ENCODE data around the gene WASHC1.
"Not testable (repeated sequence)": the region's sequence is repeated elsewhere in the genome, so short reads cannot be mapped to it uniquely, and the experiment has no call there.

DNA sequence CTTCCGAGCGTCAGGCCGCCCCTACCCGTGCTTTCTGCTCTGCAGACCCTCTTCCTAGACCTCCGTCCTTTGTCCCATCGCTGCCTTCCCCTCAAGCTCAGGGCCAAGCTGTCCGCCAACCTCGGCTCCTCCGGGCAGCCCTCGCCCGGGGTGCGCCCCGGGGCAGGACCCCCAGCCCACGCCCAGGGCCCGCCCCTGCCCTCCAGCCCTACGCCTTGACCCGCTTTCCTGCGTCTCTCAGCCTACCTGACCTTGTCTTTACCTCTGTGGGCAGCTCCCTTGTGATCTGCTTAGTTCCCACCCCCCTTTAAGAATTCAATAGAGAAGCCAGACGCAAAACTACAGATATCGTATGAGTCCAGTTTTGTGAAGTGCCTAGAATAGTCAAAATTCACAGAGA lies at the start of gene WASHC1:
- TF ChIP-seq POLR2AphosphoS5 (IDR thresholded peaks at IDR 0.05; ENCODE audit: low read depth, low read length); CREM (IDR thresholded peaks at IDR 0.05); CREM (CRISPR knock-in tag; IDR thresholded peaks at IDR 0.05); MAFF (IDR thresholded peaks at IDR 0.05; ENCODE audit: low read depth, low read length); ZNF138 (CRISPR knock-in tag; IDR thresholded peaks at IDR 0.05; ENCODE audit: low read depth); SP1 (IDR thresholded peaks at IDR 0.05); SP1 (CRISPR knock-in tag; IDR thresholded peaks at IDR 0.05); ZC3H13 (CRISPR knock-in tag; IDR thresholded peaks at IDR 0.05); EP300 (IDR thresholded peaks at IDR 0.05; ENCODE audit: low read depth in 2 of 2, low read length in 2 of 2); EP300 (CRISPR knock-in tag; IDR thresholded peaks at IDR 0.05; ENCODE audit: borderline replicate concordance); EZH2 (conservative IDR thresholded peaks at IDR 0.05; ENCODE audit: low read depth, low read length); TRIM24 (CRISPR knock-in tag; IDR thresholded peaks at IDR 0.05); ZBTB33 (CRISPR knock-in tag; IDR thresholded peaks at IDR 0.05); JUNB (CRISPR knock-in tag; IDR thresholded peaks at IDR 0.05; ENCODE audit: borderline replicate concordance); ZNF644 (CRISPR knock-in tag; IDR thresholded peaks at IDR 0.05; ENCODE audit: low read depth): not testable (repeated sequence)
- TF ChIP-seq, protein P1, sequence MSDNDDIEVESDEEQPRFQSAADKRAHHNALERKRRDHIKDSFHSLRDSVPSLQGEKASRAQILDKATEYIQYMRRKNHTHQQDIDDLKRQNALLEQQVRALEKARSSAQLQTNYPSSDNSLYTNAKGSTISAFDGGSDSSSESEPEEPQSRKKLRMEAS (IDR thresholded peaks at IDR 0.05) = not testable (repeated sequence)
- TF ChIP-seq, protein P2, sequence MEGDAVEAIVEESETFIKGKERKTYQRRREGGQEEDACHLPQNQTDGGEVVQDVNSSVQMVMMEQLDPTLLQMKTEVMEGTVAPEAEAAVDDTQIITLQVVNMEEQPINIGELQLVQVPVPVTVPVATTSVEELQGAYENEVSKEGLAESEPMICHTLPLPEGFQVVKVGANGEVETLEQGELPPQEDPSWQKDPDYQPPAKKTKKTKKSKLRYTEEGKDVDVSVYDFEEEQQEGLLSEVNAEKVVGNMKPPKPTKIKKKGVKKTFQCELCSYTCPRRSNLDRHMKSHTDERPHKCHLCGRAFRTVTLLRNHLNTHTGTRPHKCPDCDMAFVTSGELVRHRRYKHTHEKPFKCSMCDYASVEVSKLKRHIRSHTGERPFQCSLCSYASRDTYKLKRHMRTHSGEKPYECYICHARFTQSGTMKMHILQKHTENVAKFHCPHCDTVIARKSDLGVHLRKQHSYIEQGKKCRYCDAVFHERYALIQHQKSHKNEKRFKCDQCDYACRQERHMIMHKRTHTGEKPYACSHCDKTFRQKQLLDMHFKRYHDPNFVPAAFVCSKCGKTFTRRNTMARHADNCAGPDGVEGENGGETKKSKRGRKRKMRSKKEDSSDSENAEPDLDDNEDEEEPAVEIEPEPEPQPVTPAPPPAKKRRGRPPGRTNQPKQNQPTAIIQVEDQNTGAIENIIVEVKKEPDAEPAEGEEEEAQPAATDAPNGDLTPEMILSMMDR (CRISPR knock-in tag; IDR thresholded peaks at IDR 0.05) = not testable (repeated sequence)

Measured in HepG2 (cell line).